Measurements from ENCODE around the gene MPI. TPM values are rescaled to one million over a fixed set of nuclear protein-coding genes. Genes with fewer than 3 reads are reported as not detected.

The MPI gene
- total RNA-seq, 1 donor from 2014 or later, result 25.9 TPM

GRCh38 chr15:74889390-74889882 lies 406 bp upstream of the MPI start:
- peaks cover 21% of the 10 kb centered on the region for H3K4me1 Mint-ChIP-seq (ENCODE audit: low read depth, unreplicated experiment)
- peak overlapping the region; percentile 29 for H3K27ac Mint-ChIP-seq (ENCODE audit: unreplicated experiment)

GRCh38 chr15:74890665-74890960 lies 771 bp downstream of the MPI start:
- H3K79me2 ChIP-seq (ENCODE audit: insufficient read depth, low read length), result peaks cover 10% of the 10 kb centered on the region
- DNase-seq (ENCODE audit: low read depth), result no peak
- peak overlapping the region; percentile 93 for H3K4me2 ChIP-seq (ENCODE audit: low read length)
- H3K27ac Mint-ChIP-seq (ENCODE audit: unreplicated experiment), result peak overlapping the region; percentile 29
- TF ChIP-seq EZH2 (IDR thresholded peaks at IDR 0.05; ENCODE audit: insufficient read depth, low read length) (no peak), CTCF (IDR thresholded peaks at IDR 0.05; ENCODE audit: insufficient read depth, low read depth, low read length) (no peak)
- no peaks in the 10 kb centered on the region for H3K9me3 ChIP-seq (ENCODE audit: insufficient read depth, low read depth, low read length)
- no peaks in the 10 kb centered on the region for H3K27me3 ChIP-seq (ENCODE audit: insufficient read depth, low read length)
- H3K9ac ChIP-seq (ENCODE audit: low read length), result peak overlapping the region; percentile 92
- H2AFZ ChIP-seq (ENCODE audit: low read depth, low read length), result peak overlapping the region; percentile 97
- H3K9me3 Mint-ChIP-seq (ENCODE audit: unreplicated experiment), result no peaks in the 10 kb centered on the region
- H3K27me3 Mint-ChIP-seq (ENCODE audit: low read depth, unreplicated experiment), result no peaks in the 10 kb centered on the region
- peaks cover 16% of the 10 kb centered on the region for H3K4me1 ChIP-seq (ENCODE audit: insufficient read depth, low read length)
- H3K36me3 Mint-ChIP-seq (ENCODE audit: low read depth, unreplicated experiment), result peaks cover 9% of the 10 kb centered on the region
- H3K4me1 Mint-ChIP-seq (ENCODE audit: low read depth, unreplicated experiment), result peaks cover 15% of the 10 kb centered on the region
- peak overlapping the region; percentile 86 for H3K4me3 Mint-ChIP-seq (ENCODE audit: unreplicated experiment)
- H3K36me3 ChIP-seq (ENCODE audit: insufficient read depth, low read length), result peaks cover 3% of the 10 kb centered on the region
- FAIRE-seq, result no peak
- peak overlapping the region; percentile 85 for H3K4me3 ChIP-seq (ENCODE audit: insufficient read depth, low read depth, low read length)
- no peaks in the 10 kb centered on the region for H4K20me1 ChIP-seq (ENCODE audit: insufficient read depth, low read length)
- no peak overlapping the region for H3K27ac ChIP-seq (ENCODE audit: low read depth, low read length)

More at GRCh38 chr15:74889390-74889882, 406 bp upstream of the MPI start:
- peaks cover 10% of the 10 kb centered on the region for H3K79me2 ChIP-seq (ENCODE audit: insufficient read depth, low read length)
- peaks cover 23% of the 10 kb centered on the region for H3K4me1 ChIP-seq (ENCODE audit: insufficient read depth, low read length)
- H3K27me3 ChIP-seq (ENCODE audit: insufficient read depth, low read length), result no peaks in the 10 kb centered on the region
- peak overlapping the region; percentile 86 for H3K4me3 Mint-ChIP-seq (ENCODE audit: unreplicated experiment)
- peak overlapping the region; percentile 93 for H3K4me2 ChIP-seq (ENCODE audit: low read length)
- DNase-seq (ENCODE audit: low read depth), result peak; percentile 42
- peak overlapping the region; percentile 97 for H2AFZ ChIP-seq (ENCODE audit: low read depth, low read length)
- H3K9ac ChIP-seq (ENCODE audit: low read length), result peak overlapping the region; percentile 92
- no peaks in the 10 kb centered on the region for H3K9me3 ChIP-seq (ENCODE audit: insufficient read depth, low read depth, low read length)
- H3K9me3 Mint-ChIP-seq (ENCODE audit: unreplicated experiment), result no peaks in the 10 kb centered on the region
- H3K27ac ChIP-seq (ENCODE audit: low read depth, low read length), result peak overlapping the region; percentile 65
- no peak for FAIRE-seq
- TF ChIP-seq EZH2 (IDR thresholded peaks at IDR 0.05; ENCODE audit: insufficient read depth, low read length) (no peak), CTCF (IDR thresholded peaks at IDR 0.05; ENCODE audit: insufficient read depth, low read depth, low read length) (no peak)
- H3K4me3 ChIP-seq (ENCODE audit: insufficient read depth, low read depth, low read length), result peak overlapping the region; percentile 85
- H3K36me3 Mint-ChIP-seq (ENCODE audit: low read depth, unreplicated experiment), result peaks cover 8% of the 10 kb centered on the region
- peaks cover 3% of the 10 kb centered on the region for H3K36me3 ChIP-seq (ENCODE audit: insufficient read depth, low read length)
- no peaks in the 10 kb centered on the region for H4K20me1 ChIP-seq (ENCODE audit: insufficient read depth, low read length)
- H3K27me3 Mint-ChIP-seq (ENCODE audit: low read depth, unreplicated experiment), result no peaks in the 10 kb centered on the region

- H3K4me3 Mint-ChIP-seq (ENCODE audit: unreplicated experiment), result peak overlapping the region; percentile 86
- no peaks in the 10 kb centered on the region for H3K27me3 Mint-ChIP-seq (ENCODE audit: low read depth, unreplicated experiment)
- H3K4me3 ChIP-seq (ENCODE audit: insufficient read depth, low read depth, low read length), result no peak overlapping the region
- no peak overlapping the region for H2AFZ ChIP-seq (ENCODE audit: low read depth, low read length)
- no peaks in the 10 kb centered on the region for H3K27me3 ChIP-seq (ENCODE audit: insufficient read depth, low read length)
- H3K4me1 ChIP-seq (ENCODE audit: insufficient read depth, low read length), result peaks cover 16% of the 10 kb centered on the region
- H3K27ac ChIP-seq (ENCODE audit: low read depth, low read length), result no peak overlapping the region
- no peaks in the 10 kb centered on the region for H3K9me3 ChIP-seq (ENCODE audit: insufficient read depth, low read depth, low read length)
- no peak overlapping the region for H3K9ac ChIP-seq (ENCODE audit: low read length)
- TF ChIP-seq EZH2 (IDR thresholded peaks at IDR 0.05; ENCODE audit: insufficient read depth, low read length) (no peak), CTCF (IDR thresholded peaks at IDR 0.05; ENCODE audit: insufficient read depth, low read depth, low read length) (no peak)
- no peaks in the 10 kb centered on the region for H3K9me3 Mint-ChIP-seq (ENCODE audit: unreplicated experiment)
- peaks cover 5% of the 10 kb centered on the region for H3K36me3 ChIP-seq (ENCODE audit: insufficient read depth, low read length)
- H3K27ac Mint-ChIP-seq (ENCODE audit: unreplicated experiment), result no peak overlapping the region
- FAIRE-seq (no peak), DNase-seq (ENCODE audit: low read depth) (no peak)
- H3K4me2 ChIP-seq (ENCODE audit: low read length), result no peak overlapping the region
- H3K4me1 Mint-ChIP-seq (ENCODE audit: low read depth, unreplicated experiment), result peaks cover 15% of the 10 kb centered on the region
- no peaks in the 10 kb centered on the region for H4K20me1 ChIP-seq (ENCODE audit: insufficient read depth, low read length)
- H3K36me3 Mint-ChIP-seq (ENCODE audit: low read depth, unreplicated experiment), result peaks cover 9% of the 10 kb centered on the region
- H3K79me2 ChIP-seq (ENCODE audit: insufficient read depth, low read length), result peaks cover 10% of the 10 kb centered on the region
Observed at GRCh38 chr15:74891469-74891868, 1.6 kb downstream of the MPI start.

Data from astrocyte (in vitro differentiated cells and primary cell).